HFFc6 (cell line): Measurements from ENCODE around the gene GIMAP4. TPM values are rescaled to one million over a fixed set of nuclear protein-coding genes. Genes with fewer than 3 reads are reported as not detected.

Experiments used
- DNase-seq: peaks from one replicate; pipeline ENCODE4 v3.0.0-alpha.2; 2018
- H3K27ac Mint-ChIP-seq: 2 replicates; pipeline ENCODE4 v1.8.0; 2020; ENCODE audit warnings: mild to moderate bottlenecking, mixed read lengths
- H3K27me3 Mint-ChIP-seq: 2 replicates; pipeline ENCODE4 v1.8.0; 2021; ENCODE audit warnings: mild to moderate bottlenecking, moderate library complexity, mixed read lengths; ENCODE audit not compliant: insufficient read depth
- H3K36me3 Mint-ChIP-seq: 2 replicates; pipeline ENCODE4 v1.8.0; 2021; ENCODE audit warnings: low read depth, mixed read lengths
- H3K4me1 Mint-ChIP-seq: 2 replicates; pipeline ENCODE4 v1.8.0; 2020; ENCODE audit warnings: low read depth, mixed read lengths
- H3K4me3 Mint-ChIP-seq: 2 replicates; pipeline ENCODE4 v1.8.0; 2020; ENCODE audit warnings: mild to moderate bottlenecking, moderate library complexity, mixed read lengths
- H3K9me3 Mint-ChIP-seq: 2 replicates; pipeline ENCODE4 v1.8.0; 2020; ENCODE audit warnings: mild to moderate bottlenecking, mixed read lengths
- CTCF ChIP-seq: fragments of 200-600 bp; sonication (generic); IDR thresholded peaks from 2 replicates; pipeline ENCODE4 v1.5.0; 2021; ENCODE audit warnings: antibody characterized with exemption, mild to moderate bottlenecking
- total RNA-seq, 6 experiments: library from RNA; stranded (reverse); fragmentation: NEBNext Ultra II Directional; extraction: Animal tissue kit (Norgen Biotek cat#: 25700); gene quantifications; 2 replicates in 1 of 6; 3 replicates in 5 of 6; pipeline ENCODE4 v1.2.3, GENCODE V29; 2021

The GIMAP4 gene
- total RNA-seq, 6 experiments from 2014 or later: not detected

GRCh38 chr7:150564006-150564405, 3.2 kb upstream of the GIMAP4 start:
- H3K36me3 Mint-ChIP-seq: no peaks in the 10 kb centered on the region
- H3K27ac Mint-ChIP-seq: no peak overlapping the region
- no peak overlapping the region for H3K4me3 Mint-ChIP-seq
- DNase-seq: no peak
- no peak for TF ChIP-seq CTCF
- no peaks in the 10 kb centered on the region for H3K4me1 Mint-ChIP-seq
- H3K27me3 Mint-ChIP-seq: no peaks in the 10 kb centered on the region
- H3K9me3 Mint-ChIP-seq: peaks cover 49% of the 10 kb centered on the region

- DNase-seq: no peak
- peaks cover 50% of the 10 kb centered on the region for H3K9me3 Mint-ChIP-seq
- no peak overlapping the region for H3K4me3 Mint-ChIP-seq
- no peaks in the 10 kb centered on the region for H3K4me1 Mint-ChIP-seq
- no peak overlapping the region for H3K27ac Mint-ChIP-seq
- no peaks in the 10 kb centered on the region for H3K36me3 Mint-ChIP-seq
- TF ChIP-seq CTCF: no peak
- H3K27me3 Mint-ChIP-seq: no peaks in the 10 kb centered on the region; the same call in 1 of the 2 replicates
Observed at GRCh38 chr7:150564566-150564965, 2.6 kb upstream of the GIMAP4 start.

GRCh38 chr7:150565239-150565638, 2.0 kb upstream of the GIMAP4 start:
- no peak for TF ChIP-seq CTCF
- no peak for DNase-seq
- Mint-ChIP-seq H3K27me3 (no peaks in the 10 kb centered on the region; the same call in 1 of the 2 replicates), H3K36me3 (no peaks in the 10 kb centered on the region), H3K9me3 (peaks cover 48% of the 10 kb centered on the region), H3K4me3 (no peak overlapping the region), H3K27ac (no peak overlapping the region), H3K4me1 (no peaks in the 10 kb centered on the region)

- no peak for DNase-seq
- H3K9me3 Mint-ChIP-seq: peaks cover 43% of the 10 kb centered on the region
- TF ChIP-seq CTCF: no peak
- H3K4me1 Mint-ChIP-seq: no peaks in the 10 kb centered on the region
- no peak overlapping the region for H3K4me3 Mint-ChIP-seq
- H3K36me3 Mint-ChIP-seq: no peaks in the 10 kb centered on the region
- H3K27ac Mint-ChIP-seq: no peak overlapping the region
- H3K27me3 Mint-ChIP-seq: no peaks in the 10 kb centered on the region; the same call in 1 of the 2 replicates
Observed at GRCh38 chr7:150566123-150566522, 1.1 kb upstream of the GIMAP4 start.

- no peak for DNase-seq
- no peaks in the 10 kb centered on the region for H3K36me3 Mint-ChIP-seq
- no peak overlapping the region for H3K4me3 Mint-ChIP-seq
- TF ChIP-seq CTCF: no peak
- no peaks in the 10 kb centered on the region for H3K4me1 Mint-ChIP-seq
- H3K27me3 Mint-ChIP-seq: no peaks in the 10 kb centered on the region; the same call in 1 of the 2 replicates
- peaks cover 40% of the 10 kb centered on the region for H3K9me3 Mint-ChIP-seq
- no peak overlapping the region for H3K27ac Mint-ChIP-seq
Observed at GRCh38 chr7:150566572-150566971, 618 bp upstream of the GIMAP4 start.

GRCh38 chr7:150567871-150568301, 696 bp downstream of the GIMAP4 start:
- no peak for DNase-seq
- Mint-ChIP-seq H3K36me3 (no peaks in the 10 kb centered on the region), H3K4me1 (no peaks in the 10 kb centered on the region), H3K27me3 (no peaks in the 10 kb centered on the region; the same call in 1 of the 2 replicates), H3K4me3 (no peak overlapping the region), H3K9me3 (peaks cover 42% of the 10 kb centered on the region), H3K27ac (no peak overlapping the region)
- no peak for TF ChIP-seq CTCF
